ENCODE results near the gene TALDO1.
"Not testable (repeated sequence)": the region's sequence is repeated elsewhere in the genome, so short reads cannot be mapped to it uniquely, and the experiment has no call there.

Gene TALDO1

DNA sequence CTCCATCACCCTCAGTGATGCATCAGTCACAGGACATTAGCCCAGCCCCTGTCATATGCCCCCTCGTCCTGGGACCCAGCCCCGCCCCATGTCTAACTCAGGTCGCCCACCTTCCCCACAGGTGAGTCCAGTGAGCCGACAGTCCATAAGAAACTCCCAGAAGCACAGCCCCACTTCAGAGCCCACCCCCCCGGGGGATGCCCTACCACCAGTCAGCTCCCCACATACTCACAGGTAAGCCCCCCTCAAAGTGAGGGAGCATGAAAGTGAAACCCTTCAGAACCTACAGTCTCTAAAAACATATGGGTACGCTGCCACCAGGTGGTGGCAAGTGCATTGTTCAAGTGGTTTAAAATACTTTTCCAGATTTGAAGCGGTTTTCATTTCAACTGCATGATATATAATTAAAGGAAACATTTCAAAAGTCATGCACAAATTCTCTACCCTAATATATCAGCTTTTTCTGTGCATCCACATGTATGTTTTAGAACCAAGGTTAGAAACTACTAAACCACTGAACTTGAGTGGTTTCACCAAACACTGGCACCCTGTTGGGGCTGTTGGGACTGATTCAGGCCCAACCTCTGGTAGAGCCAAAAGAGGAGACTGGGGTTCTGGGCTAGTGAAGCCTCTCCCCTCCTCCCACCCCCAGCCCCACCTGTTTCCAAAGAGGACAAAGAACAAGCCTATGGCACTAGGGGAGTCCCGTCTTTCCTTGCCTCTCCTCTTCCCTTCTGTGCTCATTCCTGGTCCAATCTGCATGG is 24.0 kb upstream of the TALDO1 start:
- TF ChIP-seq POLR2A (IDR thresholded peaks at IDR 0.05; ENCODE audit: low read depth, low read length), result no peak
- FAIRE-seq (no peak), DNase-seq (ENCODE audit: insufficient read length, low spot score) (no peak)

DNA sequence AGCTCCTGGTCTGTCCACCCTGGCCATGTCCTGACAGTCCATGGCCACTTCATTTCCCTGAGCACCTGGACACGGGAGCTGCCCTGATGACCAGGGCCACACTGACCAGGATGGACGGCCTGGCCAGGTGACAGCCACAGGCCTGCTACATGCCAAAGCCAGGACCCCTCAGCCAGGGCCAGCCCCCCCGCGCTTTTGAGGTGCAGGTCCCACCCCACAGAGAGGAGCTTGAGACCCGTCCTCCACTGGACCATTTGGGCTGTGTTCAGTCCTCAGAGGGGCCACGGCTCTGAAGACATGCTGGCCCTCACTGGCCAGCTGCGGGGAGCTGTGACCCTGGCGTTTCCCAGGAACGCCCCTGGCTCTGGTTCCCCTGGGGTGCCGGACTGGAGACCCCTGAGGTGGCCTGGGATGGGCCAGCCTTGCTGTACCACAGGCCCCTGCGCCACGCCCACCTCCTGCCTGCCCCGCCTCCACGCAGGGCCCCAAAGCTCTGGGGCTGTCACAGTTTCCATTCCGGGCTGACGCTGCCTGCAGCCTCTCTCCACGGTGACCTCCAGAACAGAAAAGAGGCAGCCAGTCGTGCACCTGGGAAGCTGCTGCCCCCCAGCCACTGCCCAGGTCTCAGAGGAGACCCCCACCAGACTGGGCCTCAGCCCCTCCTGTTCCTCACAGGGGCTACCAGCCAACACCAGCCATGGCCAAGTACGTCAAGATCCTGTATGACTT is 23.1 kb upstream of the TALDO1 start:
- DNase-seq (ENCODE audit: insufficient read length, low spot score) (no peak), FAIRE-seq (no peak)
- TF ChIP-seq POLR2A (IDR thresholded peaks at IDR 0.05; ENCODE audit: low read depth, low read length), result no peak

DNA sequence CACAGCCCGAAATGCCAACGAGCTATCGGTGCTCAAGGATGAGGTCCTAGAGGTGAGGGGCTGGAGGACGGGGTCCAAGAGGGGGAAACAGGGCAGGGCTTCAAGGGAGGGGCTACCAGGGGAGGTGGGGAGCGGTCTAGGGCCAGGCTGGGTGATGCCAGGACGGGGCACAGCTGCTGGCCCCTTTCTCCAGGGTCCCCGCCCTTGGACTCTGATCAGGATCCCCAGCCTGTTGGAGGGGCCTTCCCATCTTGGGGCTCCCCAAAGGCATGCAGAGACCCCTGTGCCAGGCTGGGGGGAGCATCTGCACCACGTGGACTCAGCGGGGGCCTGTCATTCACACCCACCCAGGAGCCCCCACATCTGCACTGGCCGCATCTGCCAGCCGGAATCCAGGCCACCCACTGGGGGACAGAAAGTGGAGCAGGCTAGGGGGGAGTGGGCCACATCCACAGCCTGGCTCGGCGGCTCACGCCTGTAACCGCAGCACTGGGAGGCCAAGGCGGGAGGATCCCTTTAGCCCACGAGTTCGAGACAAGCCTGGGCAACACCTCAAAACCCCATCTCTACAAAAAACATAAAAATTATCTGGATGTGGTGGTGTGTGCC is 22.4 kb upstream of the TALDO1 start:
- TF ChIP-seq POLR2A (IDR thresholded peaks at IDR 0.05; ENCODE audit: low read depth, low read length), result no peak
- DNase-seq (ENCODE audit: insufficient read length, low spot score) (no peak), FAIRE-seq (no peak)

DNA sequence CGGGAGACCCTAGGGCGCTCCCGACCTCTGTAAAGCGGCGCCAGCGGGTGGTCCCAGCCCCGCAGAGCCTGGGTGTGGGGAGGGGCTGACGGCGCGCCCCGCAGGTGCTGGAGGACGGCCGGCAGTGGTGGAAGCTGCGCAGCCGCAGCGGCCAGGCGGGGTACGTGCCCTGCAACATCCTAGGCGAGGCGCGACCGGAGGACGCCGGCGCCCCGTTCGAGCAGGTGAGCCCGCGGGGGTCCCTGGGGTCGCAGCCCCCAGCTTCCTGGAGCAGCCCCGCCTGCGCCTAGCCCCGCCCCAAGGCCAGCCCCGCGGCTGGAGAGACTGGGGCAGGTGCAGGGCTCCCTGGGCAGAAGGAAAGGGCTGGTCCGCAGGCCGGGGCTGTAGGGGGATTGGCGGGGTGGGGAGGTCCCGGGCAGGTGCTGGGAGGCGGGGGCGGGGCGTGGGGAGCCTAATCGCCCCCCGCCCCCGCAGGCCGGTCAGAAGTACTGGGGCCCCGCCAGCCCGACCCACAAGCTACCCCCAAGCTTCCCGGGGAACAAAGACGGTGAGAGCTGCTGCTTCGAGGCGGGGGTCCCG is 21.6 kb upstream of the TALDO1 start:
- DNase-seq (ENCODE audit: insufficient read length, low spot score), result no peak
- TF ChIP-seq POLR2A (IDR thresholded peaks at IDR 0.05; ENCODE audit: low read depth, low read length), result no peak
- no peak for FAIRE-seq

DNA sequence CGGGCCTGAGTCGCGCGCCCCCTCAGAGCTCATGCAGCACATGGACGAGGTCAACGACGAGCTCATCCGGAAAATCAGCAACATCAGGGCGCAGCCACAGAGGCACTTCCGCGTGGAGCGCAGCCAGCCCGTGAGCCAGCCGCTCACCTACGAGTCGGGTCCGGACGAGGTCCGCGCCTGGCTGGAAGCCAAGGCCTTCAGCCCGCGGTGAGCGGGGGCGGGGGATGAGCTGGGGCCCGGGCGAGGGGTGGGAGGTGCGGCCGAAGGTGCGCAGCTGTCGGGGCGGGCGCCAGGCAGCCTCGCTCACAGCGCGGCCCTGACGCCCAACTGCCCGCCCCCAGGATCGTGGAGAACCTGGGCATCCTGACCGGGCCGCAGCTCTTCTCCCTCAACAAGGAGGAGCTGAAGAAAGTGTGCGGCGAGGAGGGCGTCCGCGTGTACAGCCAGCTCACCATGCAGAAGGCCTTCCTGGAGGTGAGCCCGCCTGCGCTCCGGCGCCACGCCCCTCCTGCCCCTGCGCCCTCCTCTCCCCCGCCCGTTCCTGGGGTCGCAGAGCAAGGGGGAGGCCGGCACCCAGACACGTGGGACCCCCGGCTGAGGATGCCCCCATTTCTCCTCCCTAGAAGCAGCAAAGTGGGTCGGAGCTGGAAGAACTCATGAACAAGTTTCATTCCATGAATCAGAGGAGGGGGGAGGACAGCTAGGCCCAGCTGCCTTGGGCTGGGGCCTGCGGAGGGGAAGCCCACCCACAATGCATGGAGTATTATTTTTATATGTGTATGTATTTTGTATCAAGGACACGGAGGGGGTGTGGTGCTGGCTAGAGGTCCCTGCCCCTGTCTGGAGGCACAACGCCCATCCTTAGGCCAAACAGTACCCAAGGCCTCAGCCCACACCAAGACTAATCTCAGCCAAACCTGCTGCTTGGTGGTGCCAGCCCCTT is 20.7 kb upstream of the TALDO1 start:
- no peak for TF ChIP-seq POLR2A (IDR thresholded peaks at IDR 0.05; ENCODE audit: low read depth, low read length)
- FAIRE-seq (no peak), DNase-seq (ENCODE audit: insufficient read length, low spot score) (no peak)

DNA sequence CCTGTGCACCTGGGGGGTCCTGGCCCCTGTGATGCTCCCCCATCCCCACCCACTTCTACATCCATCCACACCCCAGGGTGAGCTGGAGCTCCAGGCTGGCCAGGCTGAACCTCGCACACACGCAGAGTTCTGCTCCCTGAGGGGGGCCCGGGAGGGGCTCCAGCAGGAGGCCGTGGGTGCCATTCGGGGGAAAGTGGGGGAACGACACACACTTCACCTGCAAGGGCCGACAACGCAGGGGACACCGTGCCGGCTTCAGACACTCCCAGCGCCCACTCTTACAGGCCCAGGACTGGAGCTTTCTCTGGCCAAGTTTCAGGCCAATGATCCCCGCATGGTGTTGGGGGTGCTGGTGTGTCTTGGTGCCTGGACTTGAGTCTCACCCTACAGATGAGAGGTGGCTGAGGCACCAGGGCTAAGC is 20.0 kb upstream of the TALDO1 start:
- no peak for DNase-seq (ENCODE audit: insufficient read length, low spot score)
- no peak for TF ChIP-seq POLR2A (IDR thresholded peaks at IDR 0.05; ENCODE audit: low read depth, low read length)
- no peak for FAIRE-seq

DNA sequence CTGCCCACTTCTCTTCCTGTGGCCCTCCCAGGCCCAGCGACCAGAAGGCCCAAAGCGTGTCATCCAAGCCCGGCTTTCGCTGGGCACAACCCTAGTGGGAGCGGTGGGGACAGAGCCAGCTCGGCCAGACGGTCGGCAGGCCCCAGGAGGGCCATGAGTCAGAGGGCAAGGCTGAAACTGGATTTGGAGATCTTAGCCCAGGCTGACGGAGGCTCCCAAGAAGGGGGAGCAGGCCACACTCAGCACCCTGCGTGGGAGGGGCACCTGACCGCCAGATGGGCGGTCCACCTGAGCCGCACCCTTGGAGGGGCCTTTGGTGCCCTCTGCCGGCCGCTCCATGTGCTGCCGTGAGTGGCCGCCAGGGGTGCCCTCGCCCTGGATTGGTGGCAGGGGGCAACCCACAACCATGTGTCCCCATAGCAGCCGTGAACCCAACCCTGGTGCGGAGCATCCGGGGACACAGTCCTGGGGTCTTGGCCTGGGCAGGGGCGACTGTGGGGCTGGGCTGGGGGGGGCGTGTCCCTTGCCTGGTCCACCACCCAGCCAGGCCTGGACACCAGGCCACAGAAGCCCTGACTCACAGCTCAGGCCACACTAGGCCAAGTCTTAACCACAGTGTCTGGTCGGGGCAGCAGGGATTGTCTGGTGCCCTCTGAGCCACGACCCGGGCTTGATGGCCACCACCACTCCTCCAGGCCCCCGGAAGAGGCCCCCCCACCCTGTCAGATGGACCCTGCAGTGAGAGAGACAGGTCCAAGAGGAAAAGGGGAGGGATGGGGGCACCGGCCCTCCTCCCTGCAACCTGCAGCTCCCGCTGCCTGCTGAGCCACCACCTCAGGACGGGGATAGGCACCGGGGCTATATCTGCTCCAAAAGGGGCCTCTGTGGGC is 19.2 kb upstream of the TALDO1 start:
- DNase-seq (ENCODE audit: insufficient read length, low spot score), result peak; percentile 100
- TF ChIP-seq POLR2A (IDR thresholded peaks at IDR 0.05; ENCODE audit: low read depth, low read length), result no peak
- FAIRE-seq, result peak; percentile 86

DNA sequence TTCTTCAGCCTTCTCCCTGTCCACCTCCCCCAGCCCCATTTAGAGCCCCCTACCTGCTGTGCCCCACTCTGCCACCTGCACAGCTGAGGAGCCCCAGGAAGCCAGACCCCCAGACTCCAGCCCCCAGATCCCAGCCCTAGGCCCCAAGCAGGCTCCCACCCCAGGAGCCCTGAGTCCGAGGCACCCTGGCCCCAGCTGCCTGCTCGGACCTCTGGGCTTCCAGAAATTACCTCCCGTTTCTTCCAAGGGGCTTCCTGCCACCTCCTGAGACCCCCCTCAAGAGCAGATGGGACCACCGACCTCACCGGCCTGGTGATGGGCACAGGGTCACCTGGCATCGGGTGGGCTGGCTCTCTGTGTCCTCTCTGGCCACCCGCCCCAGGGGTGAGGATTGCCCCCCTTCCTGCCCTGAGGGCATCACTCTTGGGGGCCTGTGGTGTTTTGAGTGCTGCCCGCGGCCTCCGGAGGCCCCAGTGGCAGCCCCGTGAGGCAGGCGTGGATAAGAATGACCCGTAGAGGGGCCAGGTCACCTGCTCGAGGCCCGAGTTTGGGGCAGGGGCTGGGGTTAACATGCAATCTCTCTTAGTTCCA is 18.3 kb upstream of the TALDO1 start:
- DNase-seq (ENCODE audit: insufficient read length, low spot score), result no peak
- FAIRE-seq, result no peak
- no peak for TF ChIP-seq POLR2A (IDR thresholded peaks at IDR 0.05; ENCODE audit: low read depth, low read length)

DNA sequence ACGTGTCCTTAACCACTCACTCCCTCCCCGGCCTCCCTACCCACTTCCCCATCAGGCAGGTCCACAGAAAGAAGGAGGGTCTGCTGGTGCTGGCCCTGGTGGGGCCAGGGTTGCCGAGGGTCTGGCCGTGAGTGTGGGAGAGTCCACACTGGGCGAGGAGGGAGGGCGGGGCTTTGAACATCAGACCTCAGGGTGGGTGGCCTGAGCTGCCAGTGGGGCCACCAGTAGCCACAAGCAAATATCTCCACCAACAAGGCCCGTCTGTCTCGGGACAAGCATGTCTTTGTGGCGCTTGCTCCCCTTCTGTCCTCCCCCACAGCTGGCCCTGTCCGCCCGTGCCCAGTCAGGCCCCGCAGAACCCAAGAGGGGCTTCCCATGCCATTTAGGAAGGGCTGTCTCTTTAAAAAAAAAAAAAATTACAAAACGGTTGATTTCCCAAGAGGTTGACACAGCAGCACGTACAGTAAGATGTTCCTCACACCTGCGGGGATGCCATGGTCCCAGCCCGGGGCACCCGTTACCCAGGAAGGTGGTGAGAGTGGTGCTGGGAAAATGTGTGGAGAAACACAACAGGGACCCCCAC is 17.7 kb upstream of the TALDO1 start:
- no peak for TF ChIP-seq POLR2A (IDR thresholded peaks at IDR 0.05; ENCODE audit: low read depth, low read length)
- no peak for FAIRE-seq
- DNase-seq (ENCODE audit: insufficient read length, low spot score), result no peak

DNA sequence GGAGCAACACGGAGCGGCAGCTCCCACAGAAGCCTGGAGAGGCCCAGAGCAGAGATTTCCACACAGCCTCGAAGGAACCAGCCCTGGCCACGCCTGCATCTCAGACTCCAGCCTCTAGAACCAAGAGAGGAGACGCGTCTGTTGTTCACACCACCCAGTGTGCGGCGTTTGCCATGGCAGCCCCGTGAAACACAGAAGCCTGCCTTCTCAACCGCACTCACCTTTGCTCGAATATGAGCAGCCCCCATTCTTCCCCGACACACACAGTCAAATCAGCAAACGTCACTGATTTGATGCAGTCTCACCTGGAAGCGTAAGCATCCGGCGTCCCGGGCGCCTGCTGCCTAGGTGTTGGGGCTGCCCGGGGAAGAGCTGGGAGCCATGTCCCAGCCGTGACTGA is 14.2 kb upstream of the TALDO1 start:
- DNase-seq (ENCODE audit: insufficient read length, low spot score) (no peak), FAIRE-seq (no peak)
- TF ChIP-seq POLR2A (IDR thresholded peaks at IDR 0.05; ENCODE audit: low read depth, low read length), result no peak

DNA sequence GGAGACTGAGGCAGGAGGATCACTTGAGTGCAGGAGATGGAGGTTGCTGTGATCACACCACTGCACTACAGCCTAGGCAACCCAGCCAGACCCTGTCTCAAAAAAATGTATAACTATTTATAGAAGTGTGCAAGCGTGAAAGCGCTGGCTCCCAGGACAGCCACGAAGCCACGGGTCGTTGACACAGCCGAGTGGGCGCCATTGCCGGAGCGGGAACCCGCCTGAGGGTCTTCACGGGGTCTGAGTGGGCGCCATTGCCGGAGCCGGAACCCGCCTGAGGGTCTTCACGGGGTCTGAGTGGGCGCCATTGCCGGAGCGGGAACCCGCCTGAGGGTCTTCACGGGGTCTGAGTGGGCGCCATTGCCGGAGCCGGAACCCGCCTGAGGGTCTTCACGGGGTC is 12.7 kb upstream of the TALDO1 start:
- not testable (repeated sequence) for DNase-seq (ENCODE audit: insufficient read length, low spot score); FAIRE-seq

DNA sequence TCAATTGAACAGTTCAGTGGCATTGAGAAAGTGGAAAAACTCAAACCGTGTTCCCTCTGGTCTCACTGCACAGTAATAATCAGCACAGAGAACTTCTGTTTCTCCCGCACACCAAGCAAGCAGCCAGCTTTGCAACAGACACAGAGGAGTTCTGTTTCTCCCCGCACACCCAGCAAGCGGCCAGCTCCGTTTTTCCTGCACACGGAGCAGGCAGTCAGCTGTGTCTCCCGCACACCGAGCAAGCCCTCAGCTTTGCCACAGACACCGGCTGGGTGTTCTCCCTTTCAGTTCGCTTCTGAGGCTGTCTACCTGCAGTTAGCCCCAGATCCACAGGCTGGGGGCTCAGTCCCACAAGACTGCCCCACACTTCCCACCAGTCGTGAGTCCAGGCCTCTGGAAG is 9.9 kb upstream of the TALDO1 start:
- no peak for TF ChIP-seq POLR2A (IDR thresholded peaks at IDR 0.05; ENCODE audit: low read depth, low read length)
- DNase-seq (ENCODE audit: insufficient read length, low spot score) (no peak), FAIRE-seq (no peak)

DNA sequence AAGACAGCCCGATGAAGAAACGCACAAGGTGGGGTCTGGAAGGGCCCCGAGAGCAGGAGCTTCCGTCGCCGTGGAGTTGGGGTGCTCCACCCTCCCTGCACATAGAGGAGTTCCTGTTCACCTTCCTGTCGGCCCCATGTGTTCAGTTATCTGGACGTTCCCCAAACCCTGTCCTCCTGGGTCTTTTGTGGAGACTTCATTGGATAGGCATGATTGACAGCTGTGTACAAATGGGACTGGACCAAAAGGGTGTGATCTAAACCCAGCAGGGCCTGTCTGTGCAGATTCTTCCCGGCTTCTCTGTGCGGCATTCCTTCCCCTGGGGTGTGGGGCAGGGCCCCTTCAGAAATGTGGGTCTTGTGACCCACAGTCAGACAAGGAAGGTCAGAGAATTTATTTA is 9.4 kb upstream of the TALDO1 start:
- not testable (repeated sequence) for FAIRE-seq; DNase-seq (ENCODE audit: insufficient read length, low spot score)
